ENCODE data around the gene SDK2.

SDK2 gene

GRCh38 chr17:73348018-73348828, 296.0 kb downstream of the SDK2 start:
- TF ChIP-seq, protein P1, sequence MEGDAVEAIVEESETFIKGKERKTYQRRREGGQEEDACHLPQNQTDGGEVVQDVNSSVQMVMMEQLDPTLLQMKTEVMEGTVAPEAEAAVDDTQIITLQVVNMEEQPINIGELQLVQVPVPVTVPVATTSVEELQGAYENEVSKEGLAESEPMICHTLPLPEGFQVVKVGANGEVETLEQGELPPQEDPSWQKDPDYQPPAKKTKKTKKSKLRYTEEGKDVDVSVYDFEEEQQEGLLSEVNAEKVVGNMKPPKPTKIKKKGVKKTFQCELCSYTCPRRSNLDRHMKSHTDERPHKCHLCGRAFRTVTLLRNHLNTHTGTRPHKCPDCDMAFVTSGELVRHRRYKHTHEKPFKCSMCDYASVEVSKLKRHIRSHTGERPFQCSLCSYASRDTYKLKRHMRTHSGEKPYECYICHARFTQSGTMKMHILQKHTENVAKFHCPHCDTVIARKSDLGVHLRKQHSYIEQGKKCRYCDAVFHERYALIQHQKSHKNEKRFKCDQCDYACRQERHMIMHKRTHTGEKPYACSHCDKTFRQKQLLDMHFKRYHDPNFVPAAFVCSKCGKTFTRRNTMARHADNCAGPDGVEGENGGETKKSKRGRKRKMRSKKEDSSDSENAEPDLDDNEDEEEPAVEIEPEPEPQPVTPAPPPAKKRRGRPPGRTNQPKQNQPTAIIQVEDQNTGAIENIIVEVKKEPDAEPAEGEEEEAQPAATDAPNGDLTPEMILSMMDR (IDR thresholded peaks at IDR 0.05; ENCODE audit: low read depth, low read length) = no peak
- no peak for DNase-seq (ENCODE audit: extremely low read depth, low read depth)

- TF ChIP-seq, protein P1 (IDR thresholded peaks at IDR 0.05; ENCODE audit: low read depth, low read length) = no peak
- DNase-seq (ENCODE audit: extremely low read depth, low read depth) = no peak
Observed at GRCh38 chr17:73347351-73347750, 296.9 kb downstream of the SDK2 start.

DNA sequence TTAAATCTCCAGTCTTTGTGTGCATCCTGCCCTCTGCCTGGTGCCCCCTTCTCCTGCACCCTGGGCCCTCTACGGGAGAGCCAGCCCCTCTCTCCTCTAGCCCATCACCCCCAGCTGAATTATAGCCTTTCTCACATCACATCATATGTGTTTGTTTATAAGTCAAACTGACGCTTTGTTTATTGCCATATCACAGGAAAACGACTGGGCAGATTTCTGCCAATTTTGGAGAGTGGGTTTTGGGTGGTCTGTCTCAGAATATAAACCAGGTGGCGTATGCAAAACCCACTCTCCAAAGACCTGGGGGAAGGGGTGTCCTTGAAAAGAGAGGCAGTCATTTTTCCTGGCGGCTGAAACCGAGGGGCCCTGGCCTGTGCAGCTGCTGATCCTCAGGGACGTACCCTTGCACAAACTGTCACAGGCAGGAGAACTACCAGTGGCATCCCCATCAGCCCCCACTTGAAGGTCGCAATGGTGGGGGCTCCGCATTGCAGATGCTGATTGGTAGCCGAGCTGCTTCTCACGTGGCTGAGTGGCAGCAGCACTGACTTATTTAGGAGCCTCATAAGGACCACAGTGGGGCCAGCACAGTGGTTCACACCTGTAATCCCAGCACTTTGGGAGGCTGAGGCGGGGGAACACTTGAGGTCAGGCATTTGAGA, 297.6 kb downstream of the SDK2 start:
- no peak for DNase-seq (ENCODE audit: extremely low read depth, low read depth)
- TF ChIP-seq, protein P1 (IDR thresholded peaks at IDR 0.05; ENCODE audit: low read depth, low read length) = no peak

DNA sequence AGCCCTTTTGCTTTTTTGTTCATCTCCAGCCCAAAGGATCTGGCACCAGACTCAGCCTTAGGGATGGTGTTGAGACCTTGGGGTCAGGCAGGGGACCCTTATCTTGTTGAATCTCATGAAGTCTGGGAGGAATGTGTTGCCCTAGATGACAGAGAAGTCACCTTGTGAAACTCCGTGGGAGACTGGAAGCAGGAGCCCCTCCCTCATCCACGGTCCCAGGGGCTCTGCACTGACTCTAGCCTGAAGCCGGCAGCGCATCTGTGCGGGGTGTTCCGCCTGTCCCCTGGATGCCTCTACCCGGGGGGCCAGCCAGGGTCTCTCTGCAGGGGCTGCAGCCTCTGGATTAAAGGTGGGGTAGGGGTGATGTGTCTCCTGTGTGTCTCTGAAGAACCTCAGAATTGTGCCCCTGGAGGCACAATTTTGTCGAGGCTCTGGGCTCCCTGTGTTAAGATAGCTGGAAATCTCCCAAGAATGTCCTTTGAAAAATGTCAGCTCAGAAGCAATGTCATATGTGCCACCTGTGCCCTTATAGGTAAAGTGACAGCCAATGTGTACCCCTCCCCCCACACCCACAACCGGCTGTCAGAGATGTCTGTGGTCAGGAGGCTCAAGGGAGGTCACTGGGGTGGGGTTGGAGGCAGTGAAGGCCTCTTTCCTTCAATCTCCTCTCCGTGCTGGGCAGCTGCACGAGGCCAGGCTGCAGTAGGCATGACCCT, 300.3 kb downstream of the SDK2 start:
- TF ChIP-seq, protein P1 (IDR thresholded peaks at IDR 0.05; ENCODE audit: low read depth, low read length) = no peak
- no peak for DNase-seq (ENCODE audit: extremely low read depth, low read depth)

DNA sequence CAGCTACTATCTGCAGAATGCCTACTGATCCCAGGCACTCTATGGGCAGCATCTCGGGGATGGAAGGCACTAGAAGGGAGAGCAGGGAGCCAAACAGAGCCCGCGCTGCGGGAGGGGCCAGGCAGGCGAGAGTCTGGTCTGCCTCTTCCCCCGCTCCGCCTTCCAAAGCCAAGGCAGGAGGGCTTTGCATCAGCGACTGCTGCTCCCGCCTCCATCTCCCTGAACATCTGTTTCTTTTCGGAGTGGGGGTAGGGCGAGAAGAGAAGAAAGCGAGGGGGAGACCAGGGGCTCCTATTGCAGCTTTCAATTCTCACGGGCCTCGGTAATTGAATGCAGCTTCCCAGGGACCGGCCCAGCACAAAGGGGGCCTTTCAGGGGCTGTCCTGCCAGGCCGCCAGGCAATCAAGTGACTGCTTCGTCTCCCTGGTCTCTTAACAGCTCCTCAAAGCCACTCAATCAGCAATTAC, 301.0 kb downstream of the SDK2 start:
- TF ChIP-seq, protein P1 (IDR thresholded peaks at IDR 0.05; ENCODE audit: low read depth, low read length) = no peak
- DNase-seq (ENCODE audit: extremely low read depth, low read depth) = peak; percentile 82

- no peak for DNase-seq (ENCODE audit: extremely low read depth, low read depth)
- TF ChIP-seq, protein P1 (IDR thresholded peaks at IDR 0.05; ENCODE audit: low read depth, low read length) = no peak; the same call in 1 of the 2 replicates
Observed at GRCh38 chr17:73342541-73343167, 301.6 kb downstream of the SDK2 start.
